Measurements from ENCODE around the gene CACNA2D1.

DNA sequence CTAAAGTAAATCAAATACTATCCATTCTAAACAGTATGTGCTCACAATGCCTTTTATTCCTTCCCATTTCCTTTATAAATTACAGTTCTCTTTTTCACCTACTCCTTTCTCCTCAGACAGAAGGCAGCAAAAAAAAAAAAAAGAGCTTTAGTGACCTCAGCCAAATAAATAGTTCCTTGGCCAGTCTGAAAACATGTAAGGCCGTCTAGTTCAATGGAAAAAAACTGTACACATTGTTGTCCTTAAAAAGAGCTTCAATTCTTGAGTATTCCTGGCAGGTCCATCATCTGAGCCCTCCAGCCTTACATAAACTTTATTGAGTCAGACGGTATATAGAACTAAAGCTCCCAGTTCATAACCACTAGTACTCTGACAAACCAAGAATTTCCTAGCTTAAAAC lies 185.4 kb downstream of the CACNA2D1 start:
- no peak for TF ChIP-seq POLR2A (IDR thresholded peaks at IDR 0.05)
- TF ChIP-seq, protein P1, sequence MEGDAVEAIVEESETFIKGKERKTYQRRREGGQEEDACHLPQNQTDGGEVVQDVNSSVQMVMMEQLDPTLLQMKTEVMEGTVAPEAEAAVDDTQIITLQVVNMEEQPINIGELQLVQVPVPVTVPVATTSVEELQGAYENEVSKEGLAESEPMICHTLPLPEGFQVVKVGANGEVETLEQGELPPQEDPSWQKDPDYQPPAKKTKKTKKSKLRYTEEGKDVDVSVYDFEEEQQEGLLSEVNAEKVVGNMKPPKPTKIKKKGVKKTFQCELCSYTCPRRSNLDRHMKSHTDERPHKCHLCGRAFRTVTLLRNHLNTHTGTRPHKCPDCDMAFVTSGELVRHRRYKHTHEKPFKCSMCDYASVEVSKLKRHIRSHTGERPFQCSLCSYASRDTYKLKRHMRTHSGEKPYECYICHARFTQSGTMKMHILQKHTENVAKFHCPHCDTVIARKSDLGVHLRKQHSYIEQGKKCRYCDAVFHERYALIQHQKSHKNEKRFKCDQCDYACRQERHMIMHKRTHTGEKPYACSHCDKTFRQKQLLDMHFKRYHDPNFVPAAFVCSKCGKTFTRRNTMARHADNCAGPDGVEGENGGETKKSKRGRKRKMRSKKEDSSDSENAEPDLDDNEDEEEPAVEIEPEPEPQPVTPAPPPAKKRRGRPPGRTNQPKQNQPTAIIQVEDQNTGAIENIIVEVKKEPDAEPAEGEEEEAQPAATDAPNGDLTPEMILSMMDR (IDR thresholded peaks at IDR 0.05) = no peak
